HepG2 (cell line): ENCODE measurements around the gene CABLES2. TPM values are rescaled to one million over a fixed set of nuclear protein-coding genes. Genes with fewer than 3 reads are reported as not detected.
A peak's percentile ranks its signal among the peaks of the same experiment; 100 is the strongest.

Source experiments
- ARHGAP35 ChIP-seq: sonication (generic); formaldehyde crosslinking; IDR thresholded peaks from 2 replicates; pipeline ENCODE4 v1.9.0; 2022; ENCODE audit warnings: mild to moderate bottlenecking, inconsistent platforms, moderate library complexity, missing genetic modification reagents, borderline replicate concordance
- BHLHE40 ChIP-seq: IDR thresholded peaks from 2 replicates; pipeline ENCODE4 v1.6.1; 2011; ENCODE audit warnings: low read length, improper control_type of control experiment
- EED ChIP-seq: sonication (generic); formaldehyde crosslinking; IDR thresholded peaks from 2 replicates; pipeline ENCODE4 v1.5.0; 2020; ENCODE audit warnings: mild to moderate bottlenecking, missing genetic modification reagents
- GTF2F1 ChIP-seq: fragments of 150-350 bp; IDR thresholded peaks from 2 replicates; pipeline ENCODE4 v1.6.1; 2014; ENCODE audit warnings: low read length
- HMG20A ChIP-seq: IDR thresholded peaks from 2 replicates; pipeline ENCODE4 v1.6.1; 2016; ENCODE audit warnings: borderline replicate concordance
- HNF4A ChIP-seq: sonication (generic); formaldehyde crosslinking; IDR thresholded peaks from 2 replicates; pipeline ENCODE4 v1.4.0; 2020; ENCODE audit warnings: missing genetic modification reagents
- NFRKB ChIP-seq: fragments of 450-650 bp; IDR thresholded peaks from 2 replicates; pipeline ENCODE4 v1.6.1; 2017
- REXO4 ChIP-seq: sonication (generic); formaldehyde crosslinking; IDR thresholded peaks from 2 replicates; pipeline ENCODE4 v1.8.0; 2022; ENCODE audit warnings: missing genetic modification reagents, mild to moderate bottlenecking, borderline replicate concordance
- RFX1 ChIP-seq: fragments of 450-650 bp; IDR thresholded peaks from 2 replicates; pipeline ENCODE4 v1.6.1; 2017
- ZMYM2 ChIP-seq: sonication (generic); formaldehyde crosslinking; IDR thresholded peaks from 2 replicates; pipeline ENCODE4 v1.8.0; 2022; ENCODE audit warnings: mild to moderate bottlenecking, missing genetic modification reagents
- ZNF407 ChIP-seq: sonication (generic); formaldehyde crosslinking; IDR thresholded peaks from one replicate; pipeline ENCODE4 v1.5.1; 2020; ENCODE audit warnings: mild to moderate bottlenecking, missing genetic modification reagents; ENCODE audit errors: not compliant biosample characterization
- ZNF484 ChIP-seq: sonication (generic); formaldehyde crosslinking; IDR thresholded peaks from 2 replicates; pipeline ENCODE4 v1.5.1; 2020; ENCODE audit warnings: mild to moderate bottlenecking, low read depth, missing genetic modification reagents, borderline replicate concordance
- ZNF576 ChIP-seq: sonication (generic); formaldehyde crosslinking; IDR thresholded peaks from 2 replicates; pipeline ENCODE4 v1.4.0; 2020; ENCODE audit warnings: mild to moderate bottlenecking, missing genetic modification reagents
- ZNF75D ChIP-seq: sonication (generic); formaldehyde crosslinking; IDR thresholded peaks from 2 replicates; pipeline ENCODE4 v1.8.1; 2023; ENCODE audit warnings: missing genetic modification reagents, mild to moderate bottlenecking, borderline replicate concordance
- ZNF781 ChIP-seq: sonication (generic); formaldehyde crosslinking; IDR thresholded peaks from 2 replicates; pipeline ENCODE4 v1.5.1; 2020; ENCODE audit warnings: borderline replicate concordance, mild to moderate bottlenecking, missing genetic modification reagents; ENCODE audit errors: not compliant biosample characterization
- ZSCAN9 ChIP-seq: IDR thresholded peaks from 2 replicates; pipeline ENCODE4 v1.6.1; 2016; ENCODE audit warnings: borderline replicate concordance
- polyA plus RNA-seq, 8 experiments: library from polyadenylated mRNA; depleted of rRNA in 3 of 8; stranded (reverse) in 7 of 8; unstranded in 1 of 8; fragments of >200 nt; fragmentation: Illumina TruSeq in 4 of 8; extraction: Trizol in 4 of 8; gene quantifications; 2 replicates each; pipeline versions ENCODE4 v1.2.1 to v1.2.3, GENCODE V29; 2011 to 2016; ENCODE audit warnings: low read depth in 4 of 8, missing spikeins in 1 of 8, mixed read lengths in 1 of 8; ENCODE audit not compliant: insufficient read depth in 1 of 8
- total RNA-seq, 5 experiments: library from RNA; depleted of rRNA; stranded (reverse); fragments of >200 nt; fragmentation: Illumina TruSeq; extraction: Trizol; gene quantifications; 2 replicates each; pipeline ENCODE4 v1.2.3, GENCODE V29; 2016; ENCODE audit warnings: low read depth in 1 of 5

The CABLES2 gene
- total and polyA plus RNA-seq, 2 of the 13 experiments (the other 11 are each of a cell fraction or from before 2014, with no cell fraction given): 5.2 to 9.7 TPM

- no peak for TF ChIP-seq ZNF407
- peak; percentile 80; the same call in 1 of the 2 replicates for TF ChIP-seq ZMYM2 (CRISPR knock-in tag)
- peak; percentile 83; the same call in 1 of the 2 replicates for TF ChIP-seq ZNF576 (CRISPR knock-in tag)
- no peak; the same call in 1 of the 2 replicates for TF ChIP-seq ZNF75D (CRISPR knock-in tag)
- TF ChIP-seq ZSCAN9 (CRISPR knock-in tag): peak; percentile 74; the same call in 1 of the 2 replicates
- peak; percentile 87 for TF ChIP-seq ARHGAP35 (CRISPR knock-in tag)
- TF ChIP-seq REXO4: no peak
- no peak for TF ChIP-seq NFRKB
- TF ChIP-seq GTF2F1: no peak
- no peak for TF ChIP-seq HMG20A (CRISPR knock-in tag)
- TF ChIP-seq ZNF484 (CRISPR knock-in tag): peak; percentile 82; the same call in 1 of the 2 replicates
- TF ChIP-seq BHLHE40: peak; percentile 59; the same call in 1 of the 2 replicates
- TF ChIP-seq RFX1: no peak
- TF ChIP-seq EED (CRISPR knock-in tag): peak; percentile 89
- peak; percentile 75 for TF ChIP-seq ZNF781 (CRISPR knock-in tag)
- peak; percentile 33 for TF ChIP-seq HNF4A (CRISPR knock-in tag)
Observed at GRCh38 chr20:62407221-62407992, at the start of gene CABLES2 (continued).
